ENCODE data around the gene MED15. TPM values are rescaled to one million over a fixed set of nuclear protein-coding genes. Genes with fewer than 3 reads are reported as not detected.

The MED15 gene
- total and polyA plus RNA-seq, 2 experiments from 2014 or later = 29.2 to 43.5 TPM

DNA sequence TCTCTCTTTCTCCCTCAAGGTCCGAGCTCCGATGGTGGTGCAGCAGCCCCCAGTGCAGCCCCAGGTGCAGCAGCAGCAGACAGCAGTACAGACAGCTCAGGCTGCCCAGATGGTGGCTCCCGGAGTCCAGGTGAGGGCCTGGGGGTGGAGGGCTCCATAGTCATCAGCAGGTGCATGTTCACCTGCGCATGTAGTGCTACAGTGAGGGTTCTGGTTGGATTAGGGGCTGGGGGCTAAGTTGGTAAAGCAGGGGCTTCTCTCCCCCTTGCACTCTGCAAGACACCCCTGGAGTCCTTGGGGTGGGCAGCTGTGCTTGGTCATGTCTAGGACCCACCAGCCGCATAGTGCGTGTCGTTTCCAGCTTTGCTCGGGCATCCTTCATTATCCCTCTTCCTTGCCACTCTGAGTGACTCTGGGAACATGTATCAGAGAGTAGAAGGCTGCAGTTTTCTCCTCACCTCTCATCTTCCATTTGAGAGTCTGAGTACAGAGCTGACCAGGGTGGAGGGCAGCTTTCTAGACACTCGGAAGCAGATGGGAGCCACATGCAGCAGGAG is 61.2 kb downstream of the MED15 start:
- Mint-ChIP-seq H3K4me3 (no peak overlapping the region), H3K36me3 (ENCODE audit: low read depth) (peaks cover 59% of the 10 kb centered on the region), H3K9me3 (no peaks in the 10 kb centered on the region), H3K27ac (no peak overlapping the region), H3K27me3 (ENCODE audit: insufficient read depth, low read depth, poor library complexity) (peaks cover 5% of the 10 kb centered on the region), H3K4me1 (no peaks in the 10 kb centered on the region)
- Histone ChIP-seq H3K27ac (ENCODE audit: low read depth) (no peak overlapping the region), H2AFZ (no peak overlapping the region), H4K20me1 (replicated peaks; ENCODE audit: insufficient read depth) (peaks cover 9% of the 10 kb centered on the region), H3F3A (replicated peaks; ENCODE audit: low read depth) (no peaks in the 10 kb centered on the region), H3K4me3 (no peak overlapping the region), H3K27me3 (ENCODE audit: insufficient read depth) (no peaks in the 10 kb centered on the region), H3K36me3 (ENCODE audit: insufficient read depth) (peaks cover 23% of the 10 kb centered on the region), H3K4me1 (ENCODE audit: insufficient read depth) (no peaks in the 10 kb centered on the region), H3K4me2 (no peak overlapping the region), H3K9me2 (ENCODE audit: insufficient read depth) (no peaks in the 10 kb centered on the region), H3K79me2 (replicated peaks; ENCODE audit: insufficient read depth) (no peaks in the 10 kb centered on the region)
- ATAC-seq (no peak), DNase-seq (ENCODE audit: low spot score) (no peak)
- TF ChIP-seq, protein P1, sequence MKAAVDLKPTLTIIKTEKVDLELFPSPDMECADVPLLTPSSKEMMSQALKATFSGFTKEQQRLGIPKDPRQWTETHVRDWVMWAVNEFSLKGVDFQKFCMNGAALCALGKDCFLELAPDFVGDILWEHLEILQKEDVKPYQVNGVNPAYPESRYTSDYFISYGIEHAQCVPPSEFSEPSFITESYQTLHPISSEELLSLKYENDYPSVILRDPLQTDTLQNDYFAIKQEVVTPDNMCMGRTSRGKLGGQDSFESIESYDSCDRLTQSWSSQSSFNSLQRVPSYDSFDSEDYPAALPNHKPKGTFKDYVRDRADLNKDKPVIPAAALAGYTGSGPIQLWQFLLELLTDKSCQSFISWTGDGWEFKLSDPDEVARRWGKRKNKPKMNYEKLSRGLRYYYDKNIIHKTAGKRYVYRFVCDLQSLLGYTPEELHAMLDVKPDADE (IDR thresholded peaks at IDR 0.05) = no peak
- TF ChIP-seq EZH2phosphoT487 (IDR thresholded peaks at IDR 0.05; ENCODE audit: unreplicated experiment) (no peak), ZNF114 (CRISPR knock-in tag; IDR thresholded peaks at IDR 0.05) (no peak), NANOG (IDR thresholded peaks at IDR 0.05; ENCODE audit: borderline replicate concordance) (no peak), CREB1 (CRISPR knock-in tag; IDR thresholded peaks at IDR 0.05; ENCODE audit: low read depth) (no peak), STAT1 (IDR thresholded peaks at IDR 0.05; ENCODE audit: unreplicated experiment) (no peak), POLR2AphosphoS5 (IDR thresholded peaks at IDR 0.05; ENCODE audit: low read depth) (no peak), EZH2 (IDR thresholded peaks at IDR 0.05; ENCODE audit: low read depth, unreplicated experiment) (no peak), JUNB (IDR thresholded peaks at IDR 0.05; ENCODE audit: unreplicated experiment) (no peak), ZNF331 (CRISPR knock-in tag; IDR thresholded peaks at IDR 0.05; ENCODE audit: low read depth) (no peak)
- TF ChIP-seq, protein P2, sequence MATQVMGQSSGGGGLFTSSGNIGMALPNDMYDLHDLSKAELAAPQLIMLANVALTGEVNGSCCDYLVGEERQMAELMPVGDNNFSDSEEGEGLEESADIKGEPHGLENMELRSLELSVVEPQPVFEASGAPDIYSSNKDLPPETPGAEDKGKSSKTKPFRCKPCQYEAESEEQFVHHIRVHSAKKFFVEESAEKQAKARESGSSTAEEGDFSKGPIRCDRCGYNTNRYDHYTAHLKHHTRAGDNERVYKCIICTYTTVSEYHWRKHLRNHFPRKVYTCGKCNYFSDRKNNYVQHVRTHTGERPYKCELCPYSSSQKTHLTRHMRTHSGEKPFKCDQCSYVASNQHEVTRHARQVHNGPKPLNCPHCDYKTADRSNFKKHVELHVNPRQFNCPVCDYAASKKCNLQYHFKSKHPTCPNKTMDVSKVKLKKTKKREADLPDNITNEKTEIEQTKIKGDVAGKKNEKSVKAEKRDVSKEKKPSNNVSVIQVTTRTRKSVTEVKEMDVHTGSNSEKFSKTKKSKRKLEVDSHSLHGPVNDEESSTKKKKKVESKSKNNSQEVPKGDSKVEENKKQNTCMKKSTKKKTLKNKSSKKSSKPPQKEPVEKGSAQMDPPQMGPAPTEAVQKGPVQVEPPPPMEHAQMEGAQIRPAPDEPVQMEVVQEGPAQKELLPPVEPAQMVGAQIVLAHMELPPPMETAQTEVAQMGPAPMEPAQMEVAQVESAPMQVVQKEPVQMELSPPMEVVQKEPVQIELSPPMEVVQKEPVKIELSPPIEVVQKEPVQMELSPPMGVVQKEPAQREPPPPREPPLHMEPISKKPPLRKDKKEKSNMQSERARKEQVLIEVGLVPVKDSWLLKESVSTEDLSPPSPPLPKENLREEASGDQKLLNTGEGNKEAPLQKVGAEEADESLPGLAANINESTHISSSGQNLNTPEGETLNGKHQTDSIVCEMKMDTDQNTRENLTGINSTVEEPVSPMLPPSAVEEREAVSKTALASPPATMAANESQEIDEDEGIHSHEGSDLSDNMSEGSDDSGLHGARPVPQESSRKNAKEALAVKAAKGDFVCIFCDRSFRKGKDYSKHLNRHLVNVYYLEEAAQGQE (IDR thresholded peaks at IDR 0.05; ENCODE audit: unreplicated experiment) = no peak
- TF ChIP-seq, protein P3, sequence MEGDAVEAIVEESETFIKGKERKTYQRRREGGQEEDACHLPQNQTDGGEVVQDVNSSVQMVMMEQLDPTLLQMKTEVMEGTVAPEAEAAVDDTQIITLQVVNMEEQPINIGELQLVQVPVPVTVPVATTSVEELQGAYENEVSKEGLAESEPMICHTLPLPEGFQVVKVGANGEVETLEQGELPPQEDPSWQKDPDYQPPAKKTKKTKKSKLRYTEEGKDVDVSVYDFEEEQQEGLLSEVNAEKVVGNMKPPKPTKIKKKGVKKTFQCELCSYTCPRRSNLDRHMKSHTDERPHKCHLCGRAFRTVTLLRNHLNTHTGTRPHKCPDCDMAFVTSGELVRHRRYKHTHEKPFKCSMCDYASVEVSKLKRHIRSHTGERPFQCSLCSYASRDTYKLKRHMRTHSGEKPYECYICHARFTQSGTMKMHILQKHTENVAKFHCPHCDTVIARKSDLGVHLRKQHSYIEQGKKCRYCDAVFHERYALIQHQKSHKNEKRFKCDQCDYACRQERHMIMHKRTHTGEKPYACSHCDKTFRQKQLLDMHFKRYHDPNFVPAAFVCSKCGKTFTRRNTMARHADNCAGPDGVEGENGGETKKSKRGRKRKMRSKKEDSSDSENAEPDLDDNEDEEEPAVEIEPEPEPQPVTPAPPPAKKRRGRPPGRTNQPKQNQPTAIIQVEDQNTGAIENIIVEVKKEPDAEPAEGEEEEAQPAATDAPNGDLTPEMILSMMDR (conservative IDR thresholded peaks at IDR 0.05; ENCODE audit: low read depth in 2 of 2) = no peak
- TF ChIP-seq, protein P4, sequence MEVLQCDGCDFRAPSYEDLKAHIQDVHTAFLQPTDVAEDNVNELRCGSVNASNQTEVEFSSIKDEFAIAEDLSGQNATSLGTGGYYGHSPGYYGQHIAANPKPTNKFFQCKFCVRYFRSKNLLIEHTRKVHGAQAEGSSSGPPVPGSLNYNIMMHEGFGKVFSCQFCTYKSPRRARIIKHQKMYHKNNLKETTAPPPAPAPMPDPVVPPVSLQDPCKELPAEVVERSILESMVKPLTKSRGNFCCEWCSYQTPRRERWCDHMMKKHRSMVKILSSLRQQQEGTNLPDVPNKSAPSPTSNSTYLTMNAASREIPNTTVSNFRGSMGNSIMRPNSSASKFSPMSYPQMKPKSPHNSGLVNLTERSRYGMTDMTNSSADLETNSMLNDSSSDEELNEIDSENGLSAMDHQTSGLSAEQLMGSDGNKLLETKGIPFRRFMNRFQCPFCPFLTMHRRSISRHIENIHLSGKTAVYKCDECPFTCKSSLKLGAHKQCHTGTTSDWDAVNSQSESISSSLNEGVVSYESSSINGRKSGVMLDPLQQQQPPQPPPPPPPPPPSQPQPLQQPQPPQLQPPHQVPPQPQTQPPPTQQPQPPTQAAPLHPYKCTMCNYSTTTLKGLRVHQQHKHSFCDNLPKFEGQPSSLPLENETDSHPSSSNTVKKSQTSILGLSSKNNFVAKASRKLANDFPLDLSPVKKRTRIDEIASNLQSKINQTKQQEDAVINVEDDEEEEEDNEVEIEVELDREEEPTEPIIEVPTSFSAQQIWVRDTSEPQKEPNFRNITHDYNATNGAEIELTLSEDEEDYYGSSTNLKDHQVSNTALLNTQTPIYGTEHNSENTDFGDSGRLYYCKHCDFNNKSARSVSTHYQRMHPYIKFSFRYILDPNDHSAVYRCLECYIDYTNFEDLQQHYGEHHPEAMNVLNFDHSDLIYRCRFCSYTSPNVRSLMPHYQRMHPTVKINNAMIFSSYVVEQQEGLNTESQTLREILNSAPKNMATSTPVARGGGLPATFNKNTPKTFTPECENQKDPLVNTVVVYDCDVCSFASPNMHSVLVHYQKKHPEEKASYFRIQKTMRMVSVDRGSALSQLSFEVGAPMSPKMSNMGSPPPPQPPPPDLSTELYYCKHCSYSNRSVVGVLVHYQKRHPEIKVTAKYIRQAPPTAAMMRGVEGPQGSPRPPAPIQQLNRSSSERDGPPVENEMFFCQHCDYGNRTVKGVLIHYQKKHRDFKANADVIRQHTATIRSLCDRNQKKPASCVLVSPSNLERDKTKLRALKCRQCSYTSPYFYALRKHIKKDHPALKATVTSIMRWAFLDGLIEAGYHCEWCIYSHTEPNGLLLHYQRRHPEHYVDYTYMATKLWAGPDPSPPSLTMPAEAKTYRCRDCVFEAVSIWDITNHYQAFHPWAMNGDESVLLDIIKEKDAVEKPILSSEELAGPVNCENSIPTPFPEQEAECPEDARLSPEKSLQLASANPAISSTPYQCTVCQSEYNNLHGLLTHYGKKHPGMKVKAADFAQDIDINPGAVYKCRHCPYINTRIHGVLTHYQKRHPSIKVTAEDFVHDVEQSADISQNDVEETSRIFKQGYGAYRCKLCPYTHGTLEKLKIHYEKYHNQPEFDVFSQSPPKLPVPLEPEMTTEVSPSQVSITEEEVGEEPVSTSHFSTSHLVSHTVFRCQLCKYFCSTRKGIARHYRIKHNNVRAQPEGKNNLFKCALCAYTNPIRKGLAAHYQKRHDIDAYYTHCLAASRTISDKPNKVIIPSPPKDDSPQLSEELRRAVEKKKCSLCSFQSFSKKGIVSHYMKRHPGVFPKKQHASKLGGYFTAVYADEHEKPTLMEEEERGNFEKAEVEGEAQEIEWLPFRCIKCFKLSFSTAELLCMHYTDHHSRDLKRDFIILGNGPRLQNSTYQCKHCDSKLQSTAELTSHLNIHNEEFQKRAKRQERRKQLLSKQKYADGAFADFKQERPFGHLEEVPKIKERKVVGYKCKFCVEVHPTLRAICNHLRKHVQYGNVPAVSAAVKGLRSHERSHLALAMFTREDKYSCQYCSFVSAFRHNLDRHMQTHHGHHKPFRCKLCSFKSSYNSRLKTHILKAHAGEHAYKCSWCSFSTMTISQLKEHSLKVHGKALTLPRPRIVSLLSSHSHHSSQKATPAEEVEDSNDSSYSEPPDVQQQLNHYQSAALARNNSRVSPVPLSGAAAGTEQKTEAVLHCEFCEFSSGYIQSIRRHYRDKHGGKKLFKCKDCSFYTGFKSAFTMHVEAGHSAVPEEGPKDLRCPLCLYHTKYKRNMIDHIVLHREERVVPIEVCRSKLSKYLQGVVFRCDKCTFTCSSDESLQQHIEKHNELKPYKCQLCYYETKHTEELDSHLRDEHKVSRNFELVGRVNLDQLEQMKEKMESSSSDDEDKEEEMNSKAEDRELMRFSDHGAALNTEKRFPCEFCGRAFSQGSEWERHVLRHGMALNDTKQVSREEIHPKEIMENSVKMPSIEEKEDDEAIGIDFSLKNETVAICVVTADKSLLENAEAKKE (CRISPR knock-in tag; IDR thresholded peaks at IDR 0.05) = no peak
